Ishikawa (cell line): ENCODE data around the gene ANO6.

Source experiments
- CEBPB ChIP-seq: IDR thresholded peaks from 2 replicates; pipeline ENCODE4 v1.6.1; 2012
- CREB1 ChIP-seq: IDR thresholded peaks from 2 replicates; pipeline ENCODE4 v1.6.1; 2012; ENCODE audit warnings: low read depth
- EGR1 ChIP-seq: IDR thresholded peaks from 2 replicates; pipeline ENCODE4 v1.6.1; 2012
- EP300 ChIP-seq: IDR thresholded peaks from 2 replicates; pipeline ENCODE4 v1.6.1; 2012; ENCODE audit warnings: borderline replicate concordance
- FOXM1 ChIP-seq: IDR thresholded peaks from 2 replicates; pipeline ENCODE4 v1.6.1; 2012; ENCODE audit warnings: low read depth, borderline replicate concordance
- NFIC ChIP-seq: IDR thresholded peaks from 2 replicates; pipeline ENCODE4 v1.6.1; 2012
- RAD21 ChIP-seq: IDR thresholded peaks from 2 replicates; pipeline ENCODE4 v1.6.1; 2012; ENCODE audit warnings: low read depth
- TAF1 ChIP-seq: IDR thresholded peaks from 2 replicates; pipeline ENCODE4 v1.6.1; 2012; ENCODE audit warnings: low read depth, mild to moderate bottlenecking
- TCF12 ChIP-seq: IDR thresholded peaks from 2 replicates; pipeline ENCODE4 v1.6.1; 2012; ENCODE audit warnings: low read depth
- TEAD4 ChIP-seq: IDR thresholded peaks from 2 replicates; pipeline ENCODE4 v1.6.1; 2012
- YY1 ChIP-seq: IDR thresholded peaks from 2 replicates; pipeline ENCODE4 v1.6.1; 2012; ENCODE audit warnings: low read depth
- TF ChIP-seq, protein P1 (sequence below): IDR thresholded peaks from 2 replicates; pipeline ENCODE4 v1.6.1; 2012
- TF ChIP-seq, protein P2 (sequence below): IDR thresholded peaks from 2 replicates; pipeline ENCODE4 v1.6.1; 2012
- TF ChIP-seq, protein P3 (sequence below): IDR thresholded peaks from 2 replicates; pipeline ENCODE4 v1.6.1; 2012; ENCODE audit warnings: low read depth, mild to moderate bottlenecking

The ANO6 gene

DNA sequence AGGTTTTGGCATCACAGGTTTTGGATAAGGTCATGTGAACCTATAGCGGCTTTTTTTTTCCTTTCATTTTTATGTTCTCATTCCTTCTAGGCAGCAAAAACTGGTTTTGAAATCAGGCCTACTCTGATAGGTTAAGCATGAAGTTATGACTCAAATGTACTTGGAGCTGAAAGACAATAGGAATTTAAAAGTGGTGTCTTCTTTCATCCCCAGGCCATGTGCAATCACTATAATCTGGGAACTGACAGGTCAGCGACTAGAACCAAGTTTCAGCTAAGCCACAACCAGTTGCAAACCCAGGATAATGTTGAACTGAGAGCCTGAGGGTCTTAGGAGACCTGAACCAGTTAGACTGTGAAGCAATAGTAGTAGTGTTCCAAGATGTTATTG, 74.3 kb downstream of the ANO6 start:
- TF ChIP-seq EP300 (no peak), RAD21 (no peak), FOXM1 (0 out of 2 replicates have a peak, but pooled peaks have one; percentile 61)

DNA sequence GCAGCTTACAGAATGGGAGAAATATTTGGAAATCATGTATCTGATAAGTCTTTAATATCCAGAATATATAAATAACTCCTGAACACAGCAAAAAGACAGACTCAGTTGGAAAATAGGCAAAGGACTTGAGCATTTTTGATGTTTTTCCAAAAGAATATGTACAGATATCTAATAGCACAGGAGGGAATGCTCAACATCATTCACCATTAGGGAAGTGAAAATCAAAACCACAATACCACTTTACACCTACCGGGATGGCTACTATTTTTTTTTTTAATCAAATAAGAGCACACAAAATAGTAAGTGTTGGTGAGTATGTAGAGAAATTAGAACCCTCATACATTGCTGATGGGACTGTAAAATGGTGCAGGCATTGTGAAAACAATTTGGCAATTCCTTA, 75.6 kb downstream of the ANO6 start:
- TF ChIP-seq EP300 (no peak), TEAD4 (no peak), CEBPB (no peak)
- TF ChIP-seq, protein P1, sequence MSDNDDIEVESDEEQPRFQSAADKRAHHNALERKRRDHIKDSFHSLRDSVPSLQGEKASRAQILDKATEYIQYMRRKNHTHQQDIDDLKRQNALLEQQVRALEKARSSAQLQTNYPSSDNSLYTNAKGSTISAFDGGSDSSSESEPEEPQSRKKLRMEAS = no peak

DNA sequence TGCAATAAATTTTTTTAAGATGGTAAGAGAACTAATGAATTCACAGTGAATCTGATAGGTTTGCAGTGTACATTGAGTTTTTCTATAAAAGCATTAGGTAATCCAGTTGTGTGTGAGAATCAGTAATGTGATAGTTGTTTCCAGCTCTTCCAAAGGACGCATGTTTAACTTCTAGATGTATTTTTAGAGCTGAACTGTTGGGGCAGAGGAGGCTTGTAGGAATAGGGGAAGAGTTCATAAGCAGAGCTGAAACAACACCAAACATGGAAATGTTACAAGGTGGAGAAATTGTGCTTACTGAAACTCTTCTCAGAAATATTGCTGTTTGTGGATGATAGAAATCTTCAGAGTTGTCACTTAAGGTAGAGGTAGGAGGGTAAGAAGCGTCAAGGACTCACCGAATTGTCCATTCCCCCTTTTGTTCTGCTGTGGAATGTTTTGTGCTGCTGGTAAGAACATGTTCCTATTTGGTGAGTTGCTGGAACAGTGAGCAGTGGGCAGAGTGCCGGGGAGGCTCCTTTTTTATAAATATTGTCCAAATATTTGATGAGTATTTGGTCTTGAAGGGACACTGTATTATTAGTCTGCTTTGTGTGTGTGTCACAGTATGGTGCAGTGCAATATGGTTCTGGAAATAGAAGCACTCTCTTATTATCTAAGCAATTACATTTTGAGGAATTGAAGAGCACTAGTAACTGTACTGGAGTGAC, 76.7 kb downstream of the ANO6 start:
- TF ChIP-seq, protein P2, sequence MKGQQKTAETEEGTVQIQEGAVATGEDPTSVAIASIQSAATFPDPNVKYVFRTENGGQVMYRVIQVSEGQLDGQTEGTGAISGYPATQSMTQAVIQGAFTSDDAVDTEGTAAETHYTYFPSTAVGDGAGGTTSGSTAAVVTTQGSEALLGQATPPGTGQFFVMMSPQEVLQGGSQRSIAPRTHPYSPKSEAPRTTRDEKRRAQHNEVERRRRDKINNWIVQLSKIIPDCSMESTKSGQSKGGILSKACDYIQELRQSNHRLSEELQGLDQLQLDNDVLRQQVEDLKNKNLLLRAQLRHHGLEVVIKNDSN = no peak
- TF ChIP-seq CREB1 (no peak), TCF12 (no peak), RAD21 (no peak), CEBPB (no peak)
- TF ChIP-seq, protein P1 = no peak

DNA sequence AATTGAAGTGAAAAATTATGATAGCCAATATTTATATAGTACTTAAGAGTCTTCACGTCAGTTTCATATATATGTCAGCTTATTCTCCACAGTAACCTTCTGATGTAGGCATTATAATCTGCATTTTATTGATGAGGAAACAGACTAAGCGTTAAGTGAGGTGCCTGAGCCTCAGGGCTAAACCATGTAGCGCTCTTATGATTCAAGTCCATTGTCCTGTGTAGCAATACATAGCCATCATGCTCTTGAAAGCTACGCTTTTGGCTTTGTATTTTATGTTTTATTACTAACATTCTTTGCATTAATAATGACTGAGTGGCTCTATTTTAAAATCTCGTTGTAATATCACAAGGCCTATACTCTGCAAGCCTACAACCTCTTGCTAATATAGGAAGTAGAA, 79.0 kb downstream of the ANO6 start:
- TF ChIP-seq TCF12 = no peak
- TF ChIP-seq EP300 = no peak
- no peak for TF ChIP-seq NFIC
- TF ChIP-seq YY1 = no peak
- TF ChIP-seq, protein P2 = no peak
- no peak for TF ChIP-seq EGR1
- TF ChIP-seq TEAD4 = no peak

DNA sequence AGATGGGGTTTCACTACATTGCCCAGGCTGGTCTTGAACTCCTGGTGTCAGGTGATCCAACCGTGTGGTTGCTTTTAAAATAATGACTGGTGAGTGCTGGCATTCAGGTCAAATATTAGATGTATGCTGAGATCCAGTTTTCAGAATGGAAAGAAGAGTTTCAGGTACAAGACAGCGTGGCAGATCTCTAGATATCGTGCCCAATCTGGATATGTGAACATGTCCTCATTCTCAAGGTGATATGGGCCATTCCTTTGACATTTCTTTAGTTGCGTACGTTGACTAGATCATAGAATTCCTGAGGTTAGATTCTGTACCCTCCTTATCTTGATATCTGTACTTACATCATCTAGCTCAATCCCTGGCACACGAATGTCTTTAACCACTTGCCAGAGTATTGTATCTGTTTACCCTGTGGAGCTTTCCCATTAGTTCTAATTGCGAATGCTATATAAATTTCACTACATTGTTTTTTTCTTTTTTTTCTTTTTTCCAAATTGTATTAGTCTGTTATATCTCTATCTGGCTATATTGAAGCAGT, 80.2 kb downstream of the ANO6 start:
- TF ChIP-seq, protein P2 = no peak
- TF ChIP-seq FOXM1 = no peak
- TF ChIP-seq, protein P3, sequence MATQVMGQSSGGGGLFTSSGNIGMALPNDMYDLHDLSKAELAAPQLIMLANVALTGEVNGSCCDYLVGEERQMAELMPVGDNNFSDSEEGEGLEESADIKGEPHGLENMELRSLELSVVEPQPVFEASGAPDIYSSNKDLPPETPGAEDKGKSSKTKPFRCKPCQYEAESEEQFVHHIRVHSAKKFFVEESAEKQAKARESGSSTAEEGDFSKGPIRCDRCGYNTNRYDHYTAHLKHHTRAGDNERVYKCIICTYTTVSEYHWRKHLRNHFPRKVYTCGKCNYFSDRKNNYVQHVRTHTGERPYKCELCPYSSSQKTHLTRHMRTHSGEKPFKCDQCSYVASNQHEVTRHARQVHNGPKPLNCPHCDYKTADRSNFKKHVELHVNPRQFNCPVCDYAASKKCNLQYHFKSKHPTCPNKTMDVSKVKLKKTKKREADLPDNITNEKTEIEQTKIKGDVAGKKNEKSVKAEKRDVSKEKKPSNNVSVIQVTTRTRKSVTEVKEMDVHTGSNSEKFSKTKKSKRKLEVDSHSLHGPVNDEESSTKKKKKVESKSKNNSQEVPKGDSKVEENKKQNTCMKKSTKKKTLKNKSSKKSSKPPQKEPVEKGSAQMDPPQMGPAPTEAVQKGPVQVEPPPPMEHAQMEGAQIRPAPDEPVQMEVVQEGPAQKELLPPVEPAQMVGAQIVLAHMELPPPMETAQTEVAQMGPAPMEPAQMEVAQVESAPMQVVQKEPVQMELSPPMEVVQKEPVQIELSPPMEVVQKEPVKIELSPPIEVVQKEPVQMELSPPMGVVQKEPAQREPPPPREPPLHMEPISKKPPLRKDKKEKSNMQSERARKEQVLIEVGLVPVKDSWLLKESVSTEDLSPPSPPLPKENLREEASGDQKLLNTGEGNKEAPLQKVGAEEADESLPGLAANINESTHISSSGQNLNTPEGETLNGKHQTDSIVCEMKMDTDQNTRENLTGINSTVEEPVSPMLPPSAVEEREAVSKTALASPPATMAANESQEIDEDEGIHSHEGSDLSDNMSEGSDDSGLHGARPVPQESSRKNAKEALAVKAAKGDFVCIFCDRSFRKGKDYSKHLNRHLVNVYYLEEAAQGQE = no peak

DNA sequence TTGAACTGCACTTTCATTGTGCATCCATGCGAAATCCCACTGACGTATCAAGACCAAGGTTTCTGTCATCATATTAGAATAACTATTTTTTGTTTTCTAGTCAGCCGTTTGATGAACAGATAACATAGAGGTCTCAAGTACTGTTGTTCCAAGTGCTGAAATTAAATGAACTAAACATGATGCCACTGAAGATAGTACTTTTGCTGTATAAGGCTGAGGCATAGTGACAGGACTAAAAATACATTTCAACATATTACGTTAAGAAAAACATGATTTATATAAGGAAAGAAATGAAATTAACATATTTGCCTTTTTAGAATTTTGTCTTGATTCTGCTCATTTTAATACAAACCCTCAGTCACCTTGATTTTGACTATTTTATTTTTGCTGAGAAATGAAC, 82.2 kb downstream of the ANO6 start:
- TF ChIP-seq CEBPB (no peak), TAF1 (no peak), EP300 (no peak), FOXM1 (no peak)
- TF ChIP-seq, protein P3 = no peak
